HCT116 (cell line): ENCODE results near the gene TUBB4A. TPM values are rescaled to one million over a fixed set of nuclear protein-coding genes. Genes with fewer than 3 reads are reported as not detected.

ENCODE experiments used
- ATAC-seq: fragments of 200-7000 bp; cut with Tn5 transposase; 2 replicates; pipeline ENCODE4 v1.9.1; 2020; ENCODE audit warnings: mild to moderate bottlenecking, moderate library complexity
- BruUV-seq: library from RNA; stranded (reverse); fragments of 400-500 nt; replicated peaks from 2 replicates; lab custom pipeline; 2021; lab: Mats Ljungman, UMichigan
- CTCF ChIA-PET: fragments of 300-600 bp; sonication (Branson Sonifier 250); formaldehyde crosslinking; loops from one replicate; lab custom pipeline; 2021; ENCODE audit warnings: antibody characterized with exemption; lab: Charles Lee
- POLR2A ChIA-PET: fragments of 300-600, 350-600 bp; sonication (Branson Sonifier 250); formaldehyde crosslinking; loops from one replicate; lab custom pipeline; 2021; ENCODE audit warnings: antibody characterized with exemption; lab: Charles Lee
- RAD21 ChIA-PET, 2 experiments: fragments of 300-600 bp; sonication (Branson Sonifier 250); formaldehyde crosslinking; loops; one replicate each; lab custom pipeline; 2023; ENCODE audit warnings: low total read pairs in 2 of 2; ENCODE audit not compliant: uncharacterized antibody in 2 of 2, unreplicated experiment in 2 of 2, low non-redundant PET in 1 of 2; lab: Charles Lee
- DNase-seq: peaks from one replicate; pipeline ENCODE4 v3.0.0-alpha.2; 2010; ENCODE audit warnings: low read depth, low spot score
- H2AFZ ChIP-seq: fragments of 200-600 bp; shearing (Covaris generic), sonication (generic); 2 replicates; pipeline ENCODE4 v1.6.1; 2017; ENCODE audit warnings: low read depth, mixed run types, mixed read lengths, antibody characterized with exemption, low read length; ENCODE audit not compliant: poor library complexity, severe bottlenecking
- H3K27ac ChIP-seq: 2 replicates; pipeline ENCODE4 v1.5.1; 2012; ENCODE audit warnings: low read depth, low read length
- H3K27me3 ChIP-seq: fragments of 200-600 bp; sonication (generic); 2 replicates; pipeline ENCODE4 v1.6.1; 2016; ENCODE audit warnings: mixed run types, low read length, mixed read lengths; ENCODE audit not compliant: insufficient read depth
- H3K36me3 ChIP-seq, 2 experiments: fragments of 200-500 bp in 1 of 2; fragments of 200-600 bp in 1 of 2; sonication (Bioruptor generic) in 1 of 2; sonication (generic) in 1 of 2; 2 replicates each; pipeline versions ENCODE4 v1.5.1 to v1.6.1; 2014 to 2016; ENCODE audit warnings: low read length in 2 of 2, inconsistent platforms in 1 of 2, mixed read lengths in 1 of 2, mixed run types in 1 of 2; ENCODE audit not compliant: insufficient read depth in 2 of 2, control insufficient read depth in 1 of 2
- H3K4me1 ChIP-seq, 2 experiments: fragments of 200-600 bp in 1 of 2; sonication (generic) in 1 of 2; 2 replicates each; pipeline versions ENCODE4 v1.5.1 to v1.6.1; 2012 to 2017; ENCODE audit warnings: low read length in 2 of 2, inconsistent platforms in 1 of 2, mild to moderate bottlenecking in 1 of 2, mixed read lengths in 1 of 2, mixed run types in 1 of 2, moderate library complexity in 1 of 2; ENCODE audit not compliant: insufficient read depth in 2 of 2, control insufficient read depth in 1 of 2
- H3K4me2 ChIP-seq: fragments of 200-600 bp; sonication (generic); 2 replicates; pipeline ENCODE4 v1.6.1; 2017; ENCODE audit warnings: mixed run types, low read length, mixed read lengths
- H3K4me3 ChIP-seq, 2 experiments: fragments of 200-600 bp in 1 of 2; sonication (generic) in 1 of 2; replicated peaks in 1 of 2; 2 replicates each; pipeline ENCODE4 v1.5.1; 2011 to 2016; ENCODE audit warnings: low read length in 2 of 2, control low read depth in 1 of 2, low read depth in 1 of 2, mild to moderate bottlenecking in 1 of 2, mixed read lengths in 1 of 2, mixed run types in 1 of 2
- H3K79me2 ChIP-seq: fragments of 200-600 bp; sonication (generic); 2 replicates; pipeline ENCODE4 v1.6.1; 2017; ENCODE audit warnings: mild to moderate bottlenecking, mixed run types, low read length, moderate library complexity, mixed read lengths; ENCODE audit not compliant: insufficient read depth
- H3K9ac ChIP-seq: fragments of 200-600 bp; sonication (generic); 2 replicates; pipeline ENCODE4 v1.6.1; 2016; ENCODE audit warnings: low read length, mixed read lengths
- H3K9me2 ChIP-seq: fragments of 200-600 bp; sonication (generic), shearing (Covaris generic); 2 replicates; pipeline ENCODE4 v1.6.1; 2017; ENCODE audit warnings: mixed run types, mild to moderate bottlenecking, moderate library complexity; ENCODE audit not compliant: insufficient read depth
- H3K9me3 ChIP-seq, 2 experiments: fragments of 200-500 bp in 1 of 2; fragments of 200-600 bp in 1 of 2; sonication (Bioruptor generic) in 1 of 2; sonication (generic) in 1 of 2; 2 replicates each; pipeline ENCODE4 v1.6.1; 2014 to 2017; ENCODE audit warnings: low read length in 2 of 2, mixed read lengths in 2 of 2, inconsistent platforms in 1 of 2, low read depth in 1 of 2, mild to moderate bottlenecking in 1 of 2, mixed run types in 1 of 2, moderate library complexity in 1 of 2; ENCODE audit not compliant: control insufficient read depth in 1 of 2, insufficient read depth in 1 of 2
- H4K20me1 ChIP-seq: fragments of 200-600 bp; sonication (generic), shearing (Covaris generic); 2 replicates; pipeline ENCODE4 v1.6.1; 2017; ENCODE audit warnings: mixed run types, mild to moderate bottlenecking, moderate library complexity; ENCODE audit not compliant: insufficient read depth
- ATF3 ChIP-seq: IDR thresholded peaks from 2 replicates; pipeline ENCODE4 v1.6.1; 2012
- CBX3 ChIP-seq: IDR thresholded peaks from 2 replicates; pipeline ENCODE4 v1.6.1; 2012; ENCODE audit warnings: low read depth
- CEBPB ChIP-seq: IDR thresholded peaks from 2 replicates; pipeline ENCODE4 v1.6.1; 2012; ENCODE audit warnings: low read depth
- EGR1 ChIP-seq: IDR thresholded peaks from 2 replicates; pipeline ENCODE4 v1.6.1; 2012; ENCODE audit warnings: low read depth
- ELF1 ChIP-seq: IDR thresholded peaks from 2 replicates; pipeline ENCODE4 v1.6.1; 2012; ENCODE audit warnings: low read depth, borderline replicate concordance
- EZH2 ChIP-seq: fragments of 200-600 bp; sonication (generic); IDR thresholded peaks from 2 replicates; pipeline ENCODE4 v1.6.1; 2017; ENCODE audit warnings: antibody characterized with exemption, mixed run types
- FOSL1 ChIP-seq: IDR thresholded peaks from 2 replicates; pipeline ENCODE4 v1.6.1; 2012; ENCODE audit warnings: low read depth
- JUND ChIP-seq: IDR thresholded peaks from 2 replicates; pipeline ENCODE4 v1.6.1; 2012
- POLR2AphosphoS5 ChIP-seq: IDR thresholded peaks from 2 replicates; pipeline ENCODE4 v1.6.1; 2011; ENCODE audit warnings: mild to moderate bottlenecking, low read depth, low read length, moderate library complexity
- RAD21 ChIP-seq: IDR thresholded peaks from 2 replicates; pipeline ENCODE4 v1.6.1; 2012; ENCODE audit warnings: low read depth, mild to moderate bottlenecking
- REST ChIP-seq: IDR thresholded peaks from 2 replicates; pipeline ENCODE4 v1.6.1; 2012; ENCODE audit warnings: low read depth
- SIN3A ChIP-seq: IDR thresholded peaks from 2 replicates; pipeline ENCODE4 v1.6.1; 2012; ENCODE audit warnings: low read depth
- SP1 ChIP-seq: IDR thresholded peaks from 2 replicates; pipeline ENCODE4 v1.6.1; 2012; ENCODE audit warnings: low read depth
- SRF ChIP-seq: IDR thresholded peaks from 2 replicates; pipeline ENCODE4 v1.6.1; 2012; ENCODE audit warnings: low read depth
- TCF7L2 ChIP-seq: IDR thresholded peaks from 2 replicates; pipeline ENCODE4 v1.7.0; 2011; ENCODE audit warnings: borderline replicate concordance, inconsistent platforms; ENCODE audit not compliant: insufficient read depth, insufficient read length; ENCODE audit errors: extremely low read depth
- YY1 ChIP-seq: IDR thresholded peaks from 2 replicates; pipeline ENCODE4 v1.6.1; 2011; ENCODE audit warnings: low read length, low read depth, moderate library complexity, mild to moderate bottlenecking; ENCODE audit not compliant: insufficient replicate concordance; ENCODE audit errors: extremely low read depth
- ZFX ChIP-seq: fragments of 450-650 bp; IDR thresholded peaks from 2 replicates; pipeline ENCODE4 v1.6.1; 2017
- ZNF274 ChIP-seq: fragments of 200-500 bp; sonication (Bioruptor generic); IDR thresholded peaks from 2 replicates; pipeline ENCODE4 v1.6.1; 2014; ENCODE audit warnings: mild to moderate bottlenecking, low read depth, low read length, inconsistent platforms
- intact Hi-C: fragments of 100-400 bp; cut with micrococcal nuclease; formaldehyde crosslinking; loops from 2 replicates; pipeline ENCODE4 v1.10.0; 2022
- total RNA-seq: library from RNA; stranded (reverse); gene quantifications from one replicate; pipeline ENCODE4 v1.2.1, GENCODE V29; 2021; ENCODE audit not compliant: unreplicated experiment
- TF ChIP-seq, protein P1 (sequence below): IDR thresholded peaks from 2 replicates; pipeline ENCODE4 v1.6.1; 2012
- TF ChIP-seq, protein P2 (sequence below): IDR thresholded peaks from 2 replicates; pipeline ENCODE4 v1.6.1; 2011; ENCODE audit warnings: mild to moderate bottlenecking, low read length, moderate library complexity; ENCODE audit not compliant: insufficient replicate concordance; ENCODE audit errors: extremely low read depth
- TF ChIP-seq, protein P3 (sequence below), 3 experiments: fragments of 200-600 bp in 1 of 3; sonication (generic) in 1 of 3; IDR thresholded peaks in 2 of 3; conservative IDR thresholded peaks in 1 of 3; 2 replicates each; pipeline ENCODE4 v1.5.1; 2012 to 2017; ENCODE audit warnings: low read depth in 2 of 3, low read length in 2 of 3, antibody characterized with exemption in 1 of 3, borderline replicate concordance in 1 of 3, control low read depth in 1 of 3, mild to moderate bottlenecking in 1 of 3, mixed read lengths in 1 of 3, mixed run types in 1 of 3, moderate library complexity in 1 of 3; ENCODE audit not compliant: insufficient read depth in 1 of 3

The TUBB4A gene
- total RNA-seq, 1 experiment from 2014 or later = 32.5 TPM

DNA sequence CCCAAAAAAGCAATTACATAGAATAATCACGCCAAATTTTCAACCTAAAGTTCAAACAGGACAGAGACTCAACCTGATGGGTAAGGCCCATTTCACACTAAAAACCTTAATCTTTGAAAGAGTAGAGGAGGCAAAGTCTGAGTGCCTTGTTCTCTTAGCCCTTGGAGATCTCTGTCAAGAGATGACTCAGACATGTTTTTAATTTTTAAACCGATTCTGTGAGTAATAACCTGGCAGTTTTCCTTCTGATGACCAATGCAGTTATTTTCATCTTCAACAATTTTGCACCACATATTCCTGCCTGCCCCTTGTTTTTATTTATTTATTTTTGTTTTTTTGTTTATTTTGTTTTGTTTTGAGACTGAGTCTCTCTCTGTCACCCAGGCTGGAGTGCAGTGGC is 17.2 kb upstream of the TUBB4A start:
- Histone ChIP-seq H3K27ac (no peak overlapping the region), H3K79me2 (no peaks in the 10 kb centered on the region), H3K4me3 (no peak overlapping the region), H3K9ac (no peak overlapping the region), H3K4me2 (peak overlapping the region; percentile 58), H3K4me1 (peaks cover 10 to 39% of the 10 kb centered on the region in 2 experiments; a peak in 3 of 4 replicates), H3K36me3 (no peaks in the 10 kb centered on the region), H3K9me3 (no peaks in the 10 kb centered on the region), H4K20me1 (no peaks in the 10 kb centered on the region), H3K9me2 (no peaks in the 10 kb centered on the region), H2AFZ (no peak overlapping the region), H3K27me3 (no peaks in the 10 kb centered on the region)
- DNase-seq (no peak), ATAC-seq (no peak)
- BruUV-seq = no TSS peak
- TF ChIP-seq EZH2 (no peak), ELF1 (no peak), RAD21 (no peak), POLR2AphosphoS5 (no peak), REST (no peak), EGR1 (no peak), ATF3 (no peak), FOSL1 (peak; percentile 70), TCF7L2 (no peak), ZFX (no peak), SRF (no peak), ZNF274 (no peak), SP1 (0 out of 2 replicates have a peak, but pooled peaks have one; percentile 28), CBX3 (0 out of 2 replicates have a peak, but pooled peaks have one; percentile 23), SIN3A (no peak), CEBPB (no peak), YY1 (no peak), JUND (no peak; the same call in 1 of the 2 replicates)
- TF ChIP-seq, protein P1, sequence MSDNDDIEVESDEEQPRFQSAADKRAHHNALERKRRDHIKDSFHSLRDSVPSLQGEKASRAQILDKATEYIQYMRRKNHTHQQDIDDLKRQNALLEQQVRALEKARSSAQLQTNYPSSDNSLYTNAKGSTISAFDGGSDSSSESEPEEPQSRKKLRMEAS = no peak
- TF ChIP-seq, protein P2, sequence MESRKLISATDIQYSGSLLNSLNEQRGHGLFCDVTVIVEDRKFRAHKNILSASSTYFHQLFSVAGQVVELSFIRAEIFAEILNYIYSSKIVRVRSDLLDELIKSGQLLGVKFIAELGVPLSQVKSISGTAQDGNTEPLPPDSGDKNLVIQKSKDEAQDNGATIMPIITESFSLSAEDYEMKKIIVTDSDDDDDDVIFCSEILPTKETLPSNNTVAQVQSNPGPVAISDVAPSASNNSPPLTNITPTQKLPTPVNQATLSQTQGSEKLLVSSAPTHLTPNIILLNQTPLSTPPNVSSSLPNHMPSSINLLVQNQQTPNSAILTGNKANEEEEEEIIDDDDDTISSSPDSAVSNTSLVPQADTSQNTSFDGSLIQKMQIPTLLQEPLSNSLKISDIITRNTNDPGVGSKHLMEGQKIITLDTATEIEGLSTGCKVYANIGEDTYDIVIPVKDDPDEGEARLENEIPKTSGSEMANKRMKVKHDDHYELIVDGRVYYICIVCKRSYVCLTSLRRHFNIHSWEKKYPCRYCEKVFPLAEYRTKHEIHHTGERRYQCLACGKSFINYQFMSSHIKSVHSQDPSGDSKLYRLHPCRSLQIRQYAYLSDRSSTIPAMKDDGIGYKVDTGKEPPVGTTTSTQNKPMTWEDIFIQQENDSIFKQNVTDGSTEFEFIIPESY = no peak
- TF ChIP-seq, protein P3, sequence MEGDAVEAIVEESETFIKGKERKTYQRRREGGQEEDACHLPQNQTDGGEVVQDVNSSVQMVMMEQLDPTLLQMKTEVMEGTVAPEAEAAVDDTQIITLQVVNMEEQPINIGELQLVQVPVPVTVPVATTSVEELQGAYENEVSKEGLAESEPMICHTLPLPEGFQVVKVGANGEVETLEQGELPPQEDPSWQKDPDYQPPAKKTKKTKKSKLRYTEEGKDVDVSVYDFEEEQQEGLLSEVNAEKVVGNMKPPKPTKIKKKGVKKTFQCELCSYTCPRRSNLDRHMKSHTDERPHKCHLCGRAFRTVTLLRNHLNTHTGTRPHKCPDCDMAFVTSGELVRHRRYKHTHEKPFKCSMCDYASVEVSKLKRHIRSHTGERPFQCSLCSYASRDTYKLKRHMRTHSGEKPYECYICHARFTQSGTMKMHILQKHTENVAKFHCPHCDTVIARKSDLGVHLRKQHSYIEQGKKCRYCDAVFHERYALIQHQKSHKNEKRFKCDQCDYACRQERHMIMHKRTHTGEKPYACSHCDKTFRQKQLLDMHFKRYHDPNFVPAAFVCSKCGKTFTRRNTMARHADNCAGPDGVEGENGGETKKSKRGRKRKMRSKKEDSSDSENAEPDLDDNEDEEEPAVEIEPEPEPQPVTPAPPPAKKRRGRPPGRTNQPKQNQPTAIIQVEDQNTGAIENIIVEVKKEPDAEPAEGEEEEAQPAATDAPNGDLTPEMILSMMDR (IDR thresholded peaks at IDR 0.05 in 2 of 3, conservative IDR thresholded peaks at IDR 0.05 in 1 of 3; ENCODE audit: borderline replicate concordance in 1 of 3, insufficient read depth in 1 of 3, low read depth in 2 of 3, low read length in 2 of 3) = no peak
- ChIA-PET POLR2A (no interaction called here), CTCF (interaction anchor here (0.6 to 2.0 kb wide), 2 partner anchors 114 to 324 kb away, joined by 3 to 7 read pairs; no protein-coding TSS in a partner anchor), RAD21 (no interaction called here)
- intact Hi-C loops = loop anchor here (5.0 kb wide), 1 partner anchor 233 kb away; no protein-coding TSS in a partner anchor
